Peyer's patch (tissue), 4 donors: ENCODE measurements around the gene PLA2G4B. TPM values are rescaled to one million over a fixed set of nuclear protein-coding genes. Genes with fewer than 3 reads are reported as not detected.

Source experiments
- DNase-seq, 3 donors: peaks; one replicate each; pipeline ENCODE4 v3.0.0-alpha.2; 2017 to 2019
- H3K27ac ChIP-seq, 4 donors: fragments of 200-600 bp; sonication (generic); one replicate each; pipeline ENCODE4 v1.5.1; 2016 to 2019
- H3K27me3 ChIP-seq, 2 donors: fragments of 200-600 bp; sonication (generic); one replicate each; pipeline ENCODE4 v1.5.1; 2019
- H3K36me3 ChIP-seq, 3 donors: fragments of 200-600 bp; sonication (generic); one replicate each; pipeline ENCODE4 v1.5.1; 2016 to 2019
- H3K4me1 ChIP-seq, 4 donors: fragments of 200-600 bp; sonication (generic); one replicate each; pipeline ENCODE4 v1.5.1; 2016 to 2019
- H3K4me3 ChIP-seq, 4 donors: fragments of 200-600 bp; sonication (generic); 1 replicate in 3 of 4; 2 replicates in 1 of 4; pipeline ENCODE4 v1.5.1; 2016 to 2019; ENCODE audit warnings: mild to moderate bottlenecking in 1 of 4
- H3K9me3 ChIP-seq, 4 donors: fragments of 200-600 bp; sonication (generic); one replicate each; pipeline ENCODE4 v1.5.1; 2016 to 2019; ENCODE audit warnings: mild to moderate bottlenecking in 1 of 4
- POLR2A ChIP-seq, 2 donors: fragments of 450-650 bp; IDR thresholded peaks; one replicate each; pipeline ENCODE4 v1.5.1; 2017; ENCODE audit warnings: antibody characterized with exemption in 2 of 2, mild to moderate bottlenecking in 2 of 2, moderate library complexity in 2 of 2
- total RNA-seq, 4 donors: library from RNA; depleted of rRNA; stranded (reverse); fragments of >200 nt; gene quantifications; one replicate each; pipeline ENCODE4 v1.1.0, GENCODE V29; 2016
- TF ChIP-seq, protein P1 (sequence below), 6 experiments: fragments of 450-650 bp in 4 of 6; fragments of 200-600 bp in 2 of 6; sonication (generic) in 1 of 6; IDR thresholded peaks; one replicate each; pipeline ENCODE4 v1.5.1; 2017 to 2019; ENCODE audit warnings: antibody characterized with exemption in 6 of 6, mild to moderate bottlenecking in 3 of 6, moderate library complexity in 1 of 6

PLA2G4B gene
- total RNA-seq, 4 donors from 2014 or later, result 7.2 to 15.3 (median 13.3) TPM

DNA sequence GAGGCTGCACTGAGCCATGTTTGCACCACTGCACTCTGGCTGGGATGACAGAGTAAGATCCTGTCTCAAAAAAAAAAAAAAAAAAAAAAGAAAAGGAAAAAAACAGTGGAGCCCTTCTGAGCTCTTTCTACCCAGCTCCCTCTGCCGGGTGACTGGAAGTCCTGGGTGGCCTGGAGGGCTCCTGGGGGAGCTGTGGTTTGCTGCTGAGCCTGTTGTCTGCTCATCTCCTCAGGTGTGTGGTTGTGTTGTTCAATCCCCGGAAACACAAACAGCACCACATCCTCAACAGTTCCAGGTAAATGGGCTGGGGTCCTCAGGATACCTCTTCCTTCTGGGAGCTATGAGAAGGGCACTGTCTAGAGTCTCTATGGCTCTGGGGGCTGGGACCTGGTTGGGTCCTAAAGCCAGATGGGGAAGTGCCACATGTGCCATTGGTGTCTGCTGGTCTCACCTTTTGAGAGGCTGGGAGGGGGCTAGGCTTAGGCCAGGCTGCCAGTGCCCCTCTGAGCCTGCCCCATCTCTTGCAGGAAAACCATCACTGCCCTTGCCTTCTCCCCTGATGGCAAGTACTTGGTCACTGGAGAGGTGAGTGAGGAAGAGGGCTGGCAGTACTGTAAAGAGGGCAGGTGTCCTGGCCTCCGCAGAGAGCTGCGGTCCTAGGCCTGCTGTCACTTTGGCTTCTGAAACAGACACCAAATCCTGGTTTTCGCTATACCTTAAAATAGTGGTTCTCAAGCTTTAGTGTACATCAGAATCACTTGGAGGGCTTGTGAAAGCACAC is 27.8 kb upstream of the PLA2G4B start:
- TF ChIP-seq POLR2A (IDR thresholded peaks at IDR 0.05), result no peak
- no peaks in the 10 kb centered on the region for H3K27me3 ChIP-seq
- no peak for DNase-seq
- no peak overlapping the region for H3K27ac ChIP-seq
- H3K4me1 ChIP-seq, result no peaks in the 10 kb centered on the region
- peaks cover 0 to 26% (median 0%) of the 10 kb centered on the region in 3 donors for H3K36me3 ChIP-seq
- H3K4me3 ChIP-seq, result no peak overlapping the region
- H3K9me3 ChIP-seq, result no peaks in the 10 kb centered on the region

DNA sequence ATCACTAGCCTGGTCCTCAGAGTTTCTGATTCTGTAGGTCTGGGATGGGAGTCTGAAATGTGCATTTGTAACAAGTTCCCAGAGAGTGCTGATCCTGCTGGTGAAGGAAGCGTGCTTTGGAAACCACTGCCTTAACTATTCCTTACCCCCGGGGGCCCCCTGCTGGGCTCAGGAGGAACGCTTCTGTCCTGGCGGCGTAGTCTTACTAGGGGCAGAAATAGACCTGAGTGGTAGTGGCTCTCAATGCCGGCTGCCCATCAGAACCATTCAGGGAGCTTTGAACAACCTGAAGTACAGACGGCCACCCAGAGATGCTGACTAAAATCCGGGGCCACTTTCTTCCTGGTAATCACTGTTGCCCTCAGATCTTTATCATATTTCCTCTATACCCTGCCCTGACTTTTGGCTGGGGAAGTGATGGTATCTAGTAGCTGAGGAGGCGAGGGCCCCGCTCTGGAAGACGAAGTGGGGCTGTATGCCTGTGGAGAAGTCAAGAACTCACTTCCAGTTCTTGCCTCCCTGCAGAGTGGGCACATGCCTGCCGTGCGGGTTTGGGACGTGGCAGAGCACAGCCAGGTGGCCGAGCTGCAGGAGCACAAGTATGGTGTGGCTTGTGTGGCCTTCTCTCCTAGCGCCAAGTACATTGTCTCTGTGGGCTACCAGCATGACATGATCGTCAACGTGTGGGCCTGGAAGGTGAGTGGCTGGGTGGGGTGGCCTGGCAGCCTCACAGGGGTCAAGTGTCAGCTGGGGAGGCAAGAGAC is 27.0 kb upstream of the PLA2G4B start:
- Histone ChIP-seq H3K4me3 (no peak overlapping the region), H3K9me3 (no peaks in the 10 kb centered on the region), H3K27ac (no peak overlapping the region), H3K27me3 (no peaks in the 10 kb centered on the region), H3K4me1 (no peaks in the 10 kb centered on the region), H3K36me3 (peaks cover 0 to 29% (median 0%) of the 10 kb centered on the region in 3 donors)
- no peak for TF ChIP-seq POLR2A (IDR thresholded peaks at IDR 0.05)
- TF ChIP-seq, protein P1, sequence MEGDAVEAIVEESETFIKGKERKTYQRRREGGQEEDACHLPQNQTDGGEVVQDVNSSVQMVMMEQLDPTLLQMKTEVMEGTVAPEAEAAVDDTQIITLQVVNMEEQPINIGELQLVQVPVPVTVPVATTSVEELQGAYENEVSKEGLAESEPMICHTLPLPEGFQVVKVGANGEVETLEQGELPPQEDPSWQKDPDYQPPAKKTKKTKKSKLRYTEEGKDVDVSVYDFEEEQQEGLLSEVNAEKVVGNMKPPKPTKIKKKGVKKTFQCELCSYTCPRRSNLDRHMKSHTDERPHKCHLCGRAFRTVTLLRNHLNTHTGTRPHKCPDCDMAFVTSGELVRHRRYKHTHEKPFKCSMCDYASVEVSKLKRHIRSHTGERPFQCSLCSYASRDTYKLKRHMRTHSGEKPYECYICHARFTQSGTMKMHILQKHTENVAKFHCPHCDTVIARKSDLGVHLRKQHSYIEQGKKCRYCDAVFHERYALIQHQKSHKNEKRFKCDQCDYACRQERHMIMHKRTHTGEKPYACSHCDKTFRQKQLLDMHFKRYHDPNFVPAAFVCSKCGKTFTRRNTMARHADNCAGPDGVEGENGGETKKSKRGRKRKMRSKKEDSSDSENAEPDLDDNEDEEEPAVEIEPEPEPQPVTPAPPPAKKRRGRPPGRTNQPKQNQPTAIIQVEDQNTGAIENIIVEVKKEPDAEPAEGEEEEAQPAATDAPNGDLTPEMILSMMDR (IDR thresholded peaks at IDR 0.05), result peak; percentile 82 to 93 (median 92)
- DNase-seq, result peak; percentile 80 to 92 (median 86)

DNA sequence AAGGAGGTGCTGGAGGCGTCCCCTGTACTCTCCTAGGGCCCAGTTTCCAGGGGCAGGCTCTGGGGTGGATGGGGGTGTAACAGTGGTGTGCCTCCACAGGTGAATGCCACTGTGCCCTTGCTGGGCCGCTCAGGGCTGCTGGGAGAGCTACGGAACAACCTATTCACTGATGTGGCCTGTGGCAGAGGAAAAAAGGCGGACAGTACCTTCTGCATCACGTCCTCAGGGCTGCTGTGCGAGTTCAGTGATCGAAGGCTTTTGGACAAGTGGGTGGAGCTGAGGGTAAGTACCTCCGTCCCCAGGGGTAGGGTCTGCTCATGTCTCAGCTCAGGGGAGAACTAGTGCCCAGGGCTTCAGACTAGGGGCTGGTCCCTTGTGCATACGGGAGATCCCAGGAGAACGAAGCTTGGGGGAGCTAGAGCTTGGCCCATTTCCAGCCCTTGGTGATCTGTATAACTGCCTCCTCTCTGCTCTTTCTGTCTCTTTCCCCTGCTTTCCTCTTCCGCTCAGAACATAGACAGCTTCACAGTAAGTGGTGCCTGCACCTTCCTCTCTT is 25.7 kb upstream of the PLA2G4B start:
- TF ChIP-seq POLR2A (IDR thresholded peaks at IDR 0.05), result no peak
- TF ChIP-seq, protein P1 (IDR thresholded peaks at IDR 0.05), result no peak
- Histone ChIP-seq H3K36me3 (peaks cover 0 to 39% (median 0%) of the 10 kb centered on the region in 3 donors), H3K4me3 (no peak overlapping the region), H3K4me1 (no peaks in the 10 kb centered on the region), H3K9me3 (no peaks in the 10 kb centered on the region), H3K27ac (no peak overlapping the region), H3K27me3 (no peaks in the 10 kb centered on the region)
- DNase-seq, result no peak

DNA sequence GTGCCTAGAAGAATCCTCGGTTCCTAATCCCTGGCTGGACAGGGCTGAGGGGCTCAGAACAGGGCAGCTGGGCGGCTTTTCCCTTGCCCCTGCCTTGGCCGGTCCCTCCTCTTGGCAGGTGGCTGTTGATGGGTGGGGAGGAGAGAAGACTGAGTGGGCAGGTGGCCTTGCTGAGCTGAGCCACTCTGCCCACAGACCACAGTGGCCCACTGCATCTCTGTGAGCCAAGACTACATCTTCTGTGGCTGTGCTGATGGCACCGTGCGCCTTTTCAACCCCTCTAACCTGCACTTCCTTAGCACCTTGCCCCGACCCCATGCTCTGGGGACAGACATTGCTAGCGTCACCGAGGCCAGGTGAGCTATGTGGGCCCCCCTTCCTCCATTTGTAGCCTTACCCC is 25.2 kb upstream of the PLA2G4B start:
- Histone ChIP-seq H3K36me3 (peaks cover 0 to 44% (median 0%) of the 10 kb centered on the region in 3 donors), H3K4me3 (no peak overlapping the region), H3K9me3 (no peaks in the 10 kb centered on the region), H3K4me1 (no peaks in the 10 kb centered on the region), H3K27me3 (no peaks in the 10 kb centered on the region), H3K27ac (no peak overlapping the region)
- no peak for TF ChIP-seq POLR2A (IDR thresholded peaks at IDR 0.05)
- TF ChIP-seq, protein P1 (IDR thresholded peaks at IDR 0.05), result no peak
- DNase-seq, result no peak

DNA sequence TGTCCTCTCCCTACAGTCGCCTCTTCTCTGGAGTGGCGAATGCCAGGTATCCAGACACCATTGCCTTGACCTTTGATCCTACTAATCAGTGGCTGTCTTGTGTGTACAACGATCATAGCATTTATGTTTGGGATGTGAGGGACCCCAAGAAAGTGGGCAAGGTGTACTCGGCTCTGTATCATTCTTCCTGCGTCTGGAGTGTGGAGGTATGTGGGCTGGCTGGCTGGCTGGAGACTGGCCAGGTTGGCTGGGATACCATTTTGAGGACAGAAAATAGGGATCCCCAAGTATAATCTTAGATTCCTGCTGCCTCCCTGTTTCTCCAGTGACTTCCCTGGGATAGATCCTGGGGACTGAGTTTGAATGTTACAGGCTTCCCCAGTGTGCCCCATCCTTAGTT is 24.1 kb upstream of the PLA2G4B start:
- no peak overlapping the region for H3K27ac ChIP-seq
- no peaks in the 10 kb centered on the region for H3K9me3 ChIP-seq
- no peaks in the 10 kb centered on the region for H3K4me1 ChIP-seq
- TF ChIP-seq, protein P1 (IDR thresholded peaks at IDR 0.05), result no peak
- no peak for TF ChIP-seq POLR2A (IDR thresholded peaks at IDR 0.05)
- peaks cover 0 to 55% (median 0%) of the 10 kb centered on the region in 3 donors for H3K36me3 ChIP-seq
- H3K4me3 ChIP-seq, result no peak overlapping the region
- DNase-seq, result no peak
- H3K27me3 ChIP-seq, result no peaks in the 10 kb centered on the region

DNA sequence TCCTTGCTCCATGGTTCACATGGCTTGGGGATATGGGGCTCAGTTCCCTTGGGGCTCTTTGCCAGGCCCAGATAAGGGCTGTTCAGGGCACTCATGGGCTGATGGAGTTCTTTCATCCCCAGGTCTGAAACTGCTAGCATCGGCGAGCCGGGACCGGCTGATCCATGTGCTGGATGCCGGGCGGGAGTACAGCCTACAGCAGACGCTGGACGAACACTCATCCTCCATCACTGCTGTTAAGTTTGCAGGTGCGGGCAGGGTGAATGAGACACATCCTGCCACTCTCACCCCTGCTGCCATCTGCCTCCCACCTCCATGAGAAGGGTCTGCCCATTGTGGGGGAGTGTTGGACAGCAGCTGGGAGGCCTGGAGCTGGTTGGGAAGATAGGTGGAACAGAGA is 21.9 kb upstream of the PLA2G4B start:
- Histone ChIP-seq H3K9me3 (no peaks in the 10 kb centered on the region), H3K4me3 (no peak overlapping the region), H3K27ac (no peak overlapping the region), H3K27me3 (no peaks in the 10 kb centered on the region), H3K4me1 (no peaks in the 10 kb centered on the region), H3K36me3 (peaks cover 0 to 76% (median 0%) of the 10 kb centered on the region in 3 donors)
- DNase-seq, result peak in 1 of 3 donors; percentile 25
- TF ChIP-seq POLR2A (IDR thresholded peaks at IDR 0.05), result no peak
- TF ChIP-seq, protein P1 (IDR thresholded peaks at IDR 0.05), result no peak
